GM18517 (cell line): ENCODE measurements around the gene POLG.

ENCODE experiments used
- ATAC-seq: cut with Tn5 transposase; IDR thresholded peaks from one replicate; pipeline ENCODE4 v1.9.1; 2021; ENCODE audit warnings: mild to moderate bottlenecking, moderate library complexity; ENCODE audit not compliant: unreplicated experiment

The POLG gene

DNA sequence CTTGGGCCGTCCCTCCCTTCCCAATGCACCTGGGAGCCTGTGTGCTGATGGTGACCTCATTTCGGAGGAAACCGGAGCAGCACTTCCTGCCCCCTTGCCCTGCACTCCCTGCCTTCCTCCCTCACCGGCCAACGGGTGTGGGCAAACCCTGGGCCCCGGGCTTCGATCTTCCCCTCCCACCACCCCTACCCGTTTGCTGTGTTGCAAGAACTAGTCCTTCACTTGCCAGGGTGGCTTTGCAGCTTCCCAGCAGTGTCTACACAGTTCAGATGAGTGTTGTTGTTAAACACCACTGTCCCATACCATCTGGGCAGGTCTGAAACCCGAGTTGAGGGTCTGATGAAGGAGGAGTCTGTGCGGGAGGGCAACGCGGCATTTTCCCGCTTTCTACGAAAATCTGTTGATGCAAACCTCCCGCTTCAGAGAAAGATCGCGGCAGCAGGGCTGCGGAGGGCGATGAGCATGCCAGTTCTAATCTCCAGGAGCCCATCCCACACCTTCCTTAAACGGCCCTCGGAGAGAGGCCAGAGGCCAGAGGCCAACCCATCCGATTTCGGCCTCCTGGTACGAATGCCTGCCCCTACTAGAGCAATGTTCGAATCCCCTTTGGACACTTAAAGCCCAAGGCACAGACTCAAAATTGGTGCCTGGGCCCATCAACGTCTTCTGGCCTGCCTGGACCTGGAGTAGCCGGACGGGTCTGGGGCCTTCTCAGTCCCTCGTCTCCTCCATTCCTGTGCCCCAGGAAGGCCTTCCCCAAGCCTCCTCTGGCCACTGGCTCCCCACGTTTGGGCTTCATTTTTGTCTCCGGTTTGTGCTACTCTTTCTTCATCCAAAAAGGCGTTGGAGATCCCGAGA, 35.7 kb upstream of the POLG start:
- ATAC-seq: no peak

DNA sequence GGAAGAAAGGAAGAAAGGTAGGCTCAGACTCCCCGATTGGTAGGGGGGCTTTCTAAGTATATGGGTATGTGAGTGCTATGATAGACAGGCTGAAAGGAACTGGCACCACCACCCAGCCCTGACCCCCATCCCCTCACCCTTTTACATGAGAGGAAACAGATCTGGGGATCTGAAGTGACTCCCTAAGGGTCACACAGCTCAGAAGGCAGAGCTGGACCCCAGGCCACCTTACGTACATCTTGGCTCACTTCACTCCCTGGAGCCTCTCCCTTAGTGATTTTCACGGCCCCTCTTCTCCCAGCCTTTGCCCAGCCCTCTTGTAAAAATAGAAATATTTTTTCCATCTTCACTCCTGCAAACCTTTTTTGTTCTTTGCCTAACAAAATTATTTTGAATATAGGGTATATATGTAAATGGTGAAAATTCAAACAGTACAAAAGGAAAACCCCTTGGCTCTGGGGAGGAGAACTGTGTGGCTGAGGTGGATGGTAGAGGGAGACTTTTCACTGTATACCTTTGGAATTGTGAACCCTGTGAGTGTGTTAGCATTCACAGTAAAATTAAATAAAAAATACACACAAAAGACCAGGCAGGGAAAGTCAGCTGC, 34.8 kb upstream of the POLG start:
- ATAC-seq: no peak

DNA sequence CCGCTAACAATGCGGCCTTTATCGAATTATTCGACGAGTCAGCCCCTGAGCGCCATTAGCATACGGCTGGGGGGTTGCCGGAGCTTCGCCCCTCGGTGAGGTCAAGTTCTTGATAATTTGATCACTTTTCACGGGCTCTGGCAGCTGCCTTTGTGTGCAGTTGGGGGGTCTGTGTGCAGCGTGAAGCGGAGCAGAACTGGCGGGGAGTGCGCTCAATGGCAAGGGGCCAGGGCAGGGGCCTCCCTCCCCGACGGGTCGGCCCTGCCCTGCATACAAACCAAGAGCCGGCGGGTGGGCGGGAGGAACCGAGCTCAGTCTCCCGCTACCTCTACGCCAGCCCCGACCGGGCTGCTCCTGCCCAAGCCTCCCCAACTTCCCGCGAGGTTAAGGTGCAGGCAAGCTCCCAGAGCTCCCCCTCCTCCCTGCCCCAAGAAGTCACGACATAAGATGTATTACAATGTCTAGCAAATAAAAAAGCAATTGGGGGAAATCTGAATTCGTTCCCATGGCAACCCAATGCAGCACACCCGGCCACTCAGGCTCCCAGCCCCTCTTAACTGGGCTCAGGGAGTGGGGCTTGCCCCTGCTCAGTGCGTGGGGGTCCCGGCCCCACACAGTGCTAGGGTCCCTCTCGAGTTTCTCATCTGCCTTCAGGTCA, 34.1 kb upstream of the POLG start:
- ATAC-seq: no peak

DNA sequence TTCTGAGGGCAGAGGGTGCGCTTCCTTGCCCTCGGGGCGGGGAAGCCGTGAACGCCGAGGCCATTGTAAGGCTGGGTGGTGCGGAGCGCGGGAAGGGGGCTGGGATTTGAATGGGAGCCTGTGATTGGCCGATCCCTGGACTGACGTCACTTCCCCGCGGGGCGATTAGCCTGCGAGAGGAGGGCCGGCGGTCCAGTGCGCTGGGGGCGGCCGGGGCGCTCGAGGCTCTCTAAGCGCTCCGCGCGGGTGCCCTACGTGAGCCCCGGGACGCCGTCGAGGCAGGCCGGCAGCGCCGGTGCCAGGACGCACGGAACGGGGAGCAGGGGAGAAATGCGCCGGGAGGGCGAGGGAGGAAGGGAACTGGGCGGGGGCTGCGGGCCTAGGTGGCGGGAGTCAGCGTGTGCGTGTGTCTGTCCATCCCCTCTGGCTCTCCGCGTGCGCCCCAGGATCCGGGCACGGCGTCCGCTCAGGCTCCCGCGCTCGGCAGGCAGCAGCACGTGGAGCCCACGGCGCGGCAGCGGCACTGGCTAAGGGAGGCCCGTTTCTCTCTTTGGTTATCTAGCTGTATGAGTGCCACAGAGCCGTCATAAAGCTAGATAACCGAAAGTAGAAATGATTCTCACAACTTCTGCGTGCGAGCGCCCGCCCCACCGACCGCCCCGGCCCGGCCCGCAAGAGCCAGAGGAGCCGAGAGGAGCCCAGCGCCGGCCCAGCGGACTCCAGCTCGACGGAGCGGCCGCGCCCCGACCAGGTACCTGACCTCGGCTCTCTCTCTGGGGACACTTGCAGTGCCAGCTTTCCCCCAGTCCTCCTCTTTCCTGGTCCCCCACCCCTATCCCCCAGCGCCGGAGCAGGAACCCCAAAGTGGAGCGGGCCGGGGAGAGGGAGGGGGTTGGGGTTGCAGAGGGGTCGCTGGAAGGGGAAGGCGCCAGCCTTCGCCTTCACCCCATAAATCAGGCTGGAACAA, 33.1 kb upstream of the POLG start:
- no peak for ATAC-seq

GRCh38 chr15:89366656-89367393, 32.2 kb upstream of the POLG start:
- no peak for ATAC-seq

DNA sequence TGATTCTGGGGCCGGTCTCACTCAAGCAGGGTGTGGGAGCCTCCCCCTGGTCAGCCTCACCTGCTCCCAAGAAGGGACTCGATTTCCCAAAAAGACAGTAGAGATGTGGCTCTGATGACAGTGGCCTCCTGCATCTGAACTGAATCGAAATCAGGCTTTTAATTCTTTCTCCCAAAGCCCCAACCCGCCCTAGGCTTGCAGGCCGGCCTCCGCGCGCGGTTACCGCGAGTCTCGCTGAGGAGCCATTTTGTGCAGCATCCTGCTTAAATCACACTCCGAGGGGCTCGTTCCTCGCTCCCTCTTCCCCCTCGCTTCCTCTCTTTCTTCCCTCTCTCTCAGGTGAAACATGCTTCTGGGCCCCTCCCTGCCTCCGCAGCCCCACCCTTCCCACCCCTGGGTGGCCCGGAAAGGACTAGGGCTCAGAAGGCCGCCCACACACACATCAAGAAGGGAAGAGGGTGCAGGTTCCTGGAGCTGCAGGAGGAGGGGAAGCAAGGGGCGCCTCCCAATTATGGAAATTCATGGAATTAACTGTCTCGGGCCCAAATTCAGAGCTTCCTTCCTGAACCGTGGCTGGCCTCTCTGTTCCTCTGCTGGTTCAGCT, 30.9 kb upstream of the POLG start:
- no peak for ATAC-seq

DNA sequence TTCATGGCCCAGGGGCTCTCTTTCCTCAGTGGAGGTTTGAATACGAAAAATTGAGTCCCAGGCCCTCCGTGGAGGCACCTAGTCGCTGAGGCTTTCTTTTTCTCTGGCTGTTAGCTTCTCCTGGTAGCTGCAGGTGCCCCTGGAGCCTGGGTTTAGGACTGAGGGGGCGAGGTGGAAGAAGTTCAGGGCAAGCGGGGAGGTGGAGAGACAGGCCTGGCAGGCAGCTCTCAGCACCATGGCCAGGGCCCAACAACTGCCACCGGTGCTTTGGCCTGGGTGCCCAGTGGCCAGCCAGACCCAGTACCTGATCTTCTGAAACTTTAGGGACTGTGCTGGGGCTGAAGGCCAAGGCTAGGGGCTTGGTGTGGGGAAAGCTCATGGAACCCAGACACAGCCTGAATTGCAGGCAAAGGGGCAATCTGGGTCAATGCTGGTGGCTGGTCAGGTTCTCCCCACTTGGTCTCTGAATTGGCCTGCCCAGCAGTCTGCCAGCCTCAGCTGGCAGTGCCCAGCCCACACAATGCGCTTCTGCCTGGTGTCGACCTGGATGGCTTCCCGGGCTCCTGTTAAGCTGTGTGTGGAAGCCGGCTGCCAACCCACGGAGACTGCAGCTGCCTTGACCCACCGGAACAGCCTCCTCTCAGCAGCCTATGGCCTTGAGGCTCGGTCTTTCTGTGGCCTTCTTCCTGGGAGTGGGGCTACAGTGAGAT, 30.3 kb upstream of the POLG start:
- no peak for ATAC-seq

DNA sequence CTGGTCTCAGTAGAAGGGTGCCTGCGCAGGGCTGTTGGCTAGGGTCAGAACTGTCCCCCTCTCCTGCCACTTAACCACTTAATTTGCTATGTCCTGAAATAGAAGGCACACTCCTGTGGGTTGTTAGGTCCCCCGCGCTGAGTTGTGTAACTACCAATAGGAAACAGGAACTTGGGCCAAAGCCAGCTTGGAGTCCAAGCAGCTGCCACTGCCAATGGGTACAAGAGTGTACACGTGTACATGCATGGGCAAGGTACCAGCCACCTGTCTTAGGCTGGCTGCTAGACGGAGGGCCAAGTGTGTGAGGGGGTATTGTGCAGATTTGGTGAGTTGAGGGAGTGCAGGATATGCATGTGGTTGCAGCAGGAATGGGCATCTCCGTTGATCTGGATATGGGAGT, 29.7 kb upstream of the POLG start:
- ATAC-seq: no peak

DNA sequence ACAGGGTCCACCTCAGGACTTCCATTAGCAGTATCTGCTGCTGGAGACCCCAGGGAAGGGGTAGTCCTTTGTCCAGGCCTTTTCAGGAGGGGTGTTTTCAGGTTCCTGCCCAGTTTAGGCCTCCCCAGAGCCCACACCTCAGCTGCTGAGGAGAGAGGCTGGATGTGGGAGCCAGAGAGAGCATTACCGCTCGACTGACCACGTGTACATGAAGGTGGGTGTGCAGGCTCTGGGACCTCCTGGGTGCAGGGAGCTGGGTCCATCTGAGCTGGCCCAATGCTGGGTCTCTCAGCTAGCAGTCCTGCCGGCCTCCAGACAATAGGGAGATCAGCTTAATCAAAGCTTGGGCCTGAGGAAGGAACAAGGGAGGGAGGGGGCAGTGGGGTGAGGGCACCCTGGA, 29.1 kb upstream of the POLG start:
- no peak for ATAC-seq

DNA sequence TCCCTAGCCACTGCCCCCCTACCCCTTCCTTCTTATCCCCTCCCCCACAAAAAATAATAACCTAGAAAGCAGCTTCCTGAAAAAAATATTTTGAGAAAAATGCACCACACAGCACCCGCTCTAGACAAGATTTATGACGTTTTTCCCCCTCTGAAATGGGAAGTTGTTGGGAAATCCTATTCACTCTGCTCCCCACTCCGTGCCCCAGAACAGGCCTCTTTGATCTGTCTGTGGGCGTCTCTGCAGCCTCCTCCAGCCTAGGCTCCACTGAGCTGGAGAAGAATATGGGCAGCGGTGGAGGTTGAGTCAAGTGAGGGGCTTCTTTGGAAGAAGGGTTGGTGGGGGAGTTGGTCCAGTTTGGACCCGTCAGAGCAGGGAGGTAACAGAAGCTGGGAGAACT, 28.5 kb upstream of the POLG start:
- ATAC-seq: no peak

DNA sequence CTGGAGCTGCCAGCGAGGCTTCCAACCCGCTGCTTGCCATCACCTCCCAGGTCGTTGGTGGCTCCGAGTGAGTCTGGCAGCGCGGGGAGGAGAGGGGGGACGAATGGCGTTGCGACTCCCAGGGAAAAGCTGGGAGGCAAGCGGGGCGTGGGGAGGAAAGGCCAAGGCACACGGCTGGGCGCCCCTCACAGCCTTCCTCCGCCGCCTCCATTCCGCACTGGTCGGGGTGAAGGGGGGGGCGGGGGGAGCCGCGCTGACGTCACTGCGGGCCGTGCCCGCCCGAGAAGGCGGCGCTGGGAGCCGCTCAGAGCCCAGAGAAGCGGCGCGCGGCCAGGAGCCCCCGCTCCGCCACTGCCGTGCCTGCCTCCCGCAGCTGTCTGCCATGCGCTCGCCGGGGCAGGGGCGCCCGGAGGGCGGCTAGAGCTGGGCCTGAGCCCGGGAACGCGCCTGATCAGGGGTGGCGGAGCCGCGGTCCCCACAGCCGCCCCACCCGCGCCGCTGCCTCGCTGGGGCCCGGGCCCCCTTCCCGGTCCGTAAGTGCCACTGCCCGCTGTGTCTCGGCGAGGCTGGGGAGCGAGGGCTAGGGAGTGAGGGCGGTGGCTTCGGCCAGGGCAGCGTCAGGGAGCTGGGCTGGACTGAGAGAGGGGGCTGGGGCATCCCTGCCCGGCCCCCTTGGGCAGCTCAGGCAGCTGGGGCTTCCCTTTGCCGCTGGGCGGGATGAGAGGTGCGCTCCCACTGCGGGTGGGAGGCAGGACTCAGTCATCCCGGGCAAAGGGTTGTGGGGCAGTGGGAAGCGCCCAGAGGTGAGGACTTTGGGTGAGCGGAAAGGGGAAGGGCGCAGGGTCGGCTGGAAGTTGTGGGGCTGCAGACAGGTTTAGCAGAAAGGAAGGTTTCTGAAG, 27.8 kb upstream of the POLG start:
- ATAC-seq: no peak

- ATAC-seq: no peak
Observed at GRCh38 chr15:89361451-89362202, 27.0 kb upstream of the POLG start.

DNA sequence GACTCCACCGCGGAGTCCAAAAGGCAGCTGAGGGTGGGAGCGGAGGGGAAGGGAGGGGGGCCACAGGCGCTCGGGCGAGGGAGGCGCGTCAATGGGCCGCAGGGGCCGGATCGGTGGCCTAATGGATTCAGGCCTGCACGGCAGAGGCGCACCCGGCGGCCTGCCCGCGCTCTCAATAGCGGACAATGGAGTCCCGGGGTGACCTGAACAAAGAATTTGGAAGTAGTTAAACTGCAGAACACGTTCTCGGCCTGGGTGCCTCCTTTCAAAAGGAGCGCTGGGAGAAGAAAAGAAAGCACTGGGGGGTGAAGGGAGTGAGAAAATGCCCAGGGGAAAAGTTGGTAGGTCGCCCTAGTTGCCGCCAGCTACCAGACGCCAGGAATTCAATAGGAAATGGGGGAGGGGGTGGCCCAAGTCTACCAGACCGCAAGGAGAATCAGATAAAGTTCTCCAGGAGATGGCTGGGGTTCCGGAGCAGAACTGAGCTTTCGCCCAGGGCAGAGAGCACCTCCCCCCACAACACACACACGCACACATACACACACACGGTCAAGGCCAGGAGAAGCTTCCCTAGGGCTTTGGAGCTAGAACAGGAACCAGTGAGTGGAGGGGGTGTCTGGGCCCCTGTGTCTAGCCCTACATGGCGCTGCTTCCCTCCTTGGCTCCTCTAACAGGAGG, 25.8 kb upstream of the POLG start:
- ATAC-seq: no peak

- no peak for ATAC-seq
Observed at GRCh38 chr15:89359471-89360293, 25.1 kb upstream of the POLG start.

DNA sequence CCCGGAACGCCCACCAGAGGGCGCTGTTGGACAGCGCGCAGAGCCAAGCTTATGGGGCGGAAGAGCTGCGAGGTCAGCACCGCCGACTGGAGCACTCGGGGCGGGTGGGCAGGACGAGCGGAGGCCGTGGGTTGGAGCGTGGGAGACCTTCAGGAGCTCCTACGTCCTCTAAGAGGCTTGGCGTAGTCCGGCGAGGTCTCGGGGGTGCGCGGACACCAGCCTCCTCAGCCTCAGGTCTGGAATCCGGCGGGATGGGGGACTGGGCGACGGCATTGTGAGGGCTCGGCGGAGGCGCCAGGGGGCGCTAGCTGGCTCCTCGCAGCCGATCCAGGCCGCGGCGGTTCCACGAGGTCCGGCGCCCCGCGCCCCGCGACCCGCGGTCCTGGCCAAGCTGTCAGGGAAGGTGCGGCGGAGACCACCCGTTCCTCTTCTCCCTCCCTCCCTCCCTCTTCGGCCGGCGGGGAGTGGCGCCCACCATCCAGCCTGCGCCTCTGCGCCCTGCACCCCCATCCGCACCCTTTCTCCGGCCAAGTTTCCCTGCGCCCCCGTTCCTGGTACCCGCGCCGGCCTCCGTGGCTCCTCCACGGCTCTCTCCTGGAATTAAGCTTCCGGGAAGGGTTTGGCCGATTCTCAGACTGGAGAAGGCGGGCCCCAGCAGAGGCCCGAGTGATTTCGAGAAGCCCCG, 24.3 kb upstream of the POLG start:
- ATAC-seq: peak; percentile 87

DNA sequence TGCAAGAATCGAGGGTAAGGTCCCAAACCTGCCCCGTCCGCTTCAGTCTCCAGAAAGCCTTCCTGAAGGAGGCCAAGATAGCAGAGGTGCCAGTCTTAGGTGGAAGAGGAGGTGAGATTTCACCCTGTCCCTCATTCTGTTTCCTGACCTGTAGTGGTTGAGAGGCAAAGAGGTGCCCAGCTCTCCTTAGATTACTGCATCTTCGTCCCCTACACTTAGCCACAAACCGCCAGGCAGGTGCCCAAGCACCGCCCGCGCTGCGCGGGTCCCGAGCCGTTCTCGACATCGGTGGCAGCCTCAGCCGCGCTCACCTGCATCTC, 23.8 kb upstream of the POLG start:
- ATAC-seq: no peak
